AG09309 (cell line): ENCODE measurements around the gene PPIF.

Experiments used
- DNase-seq: peaks from one replicate; pipeline ENCODE4 v3.0.0-alpha.2; 2010; ENCODE audit warnings: low read depth
- H3K4me3 ChIP-seq: 2 replicates; pipeline ENCODE4 v1.5.1; 2011; ENCODE audit warnings: mild to moderate bottlenecking, low read depth, low read length, moderate library complexity; ENCODE audit not compliant: control insufficient read depth
- TF ChIP-seq, protein P1 (sequence below): IDR thresholded peaks from 2 replicates; pipeline ENCODE4 v1.5.1; 2011; ENCODE audit warnings: mild to moderate bottlenecking, low read depth, low read length, inconsistent platforms; ENCODE audit not compliant: insufficient read depth, control insufficient read depth; ENCODE audit errors: missing control alignments

Gene PPIF

DNA sequence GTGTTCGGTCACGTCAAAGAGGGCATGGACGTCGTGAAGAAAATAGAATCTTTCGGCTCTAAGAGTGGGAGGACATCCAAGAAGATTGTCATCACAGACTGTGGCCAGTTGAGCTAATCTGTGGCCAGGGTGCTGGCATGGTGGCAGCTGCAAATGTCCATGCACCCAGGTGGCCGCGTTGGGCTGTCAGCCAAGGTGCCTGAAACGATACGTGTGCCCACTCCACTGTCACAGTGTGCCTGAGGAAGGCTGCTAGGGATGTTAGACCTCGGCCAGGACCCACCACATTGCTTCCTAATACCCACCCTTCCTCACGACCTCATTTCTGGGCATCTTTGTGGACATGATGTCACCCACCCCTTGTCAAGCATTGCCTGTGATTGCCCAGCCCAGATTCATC, 6.5 kb downstream of the PPIF start:
- no peak overlapping the region for H3K4me3 ChIP-seq
- TF ChIP-seq, protein P1, sequence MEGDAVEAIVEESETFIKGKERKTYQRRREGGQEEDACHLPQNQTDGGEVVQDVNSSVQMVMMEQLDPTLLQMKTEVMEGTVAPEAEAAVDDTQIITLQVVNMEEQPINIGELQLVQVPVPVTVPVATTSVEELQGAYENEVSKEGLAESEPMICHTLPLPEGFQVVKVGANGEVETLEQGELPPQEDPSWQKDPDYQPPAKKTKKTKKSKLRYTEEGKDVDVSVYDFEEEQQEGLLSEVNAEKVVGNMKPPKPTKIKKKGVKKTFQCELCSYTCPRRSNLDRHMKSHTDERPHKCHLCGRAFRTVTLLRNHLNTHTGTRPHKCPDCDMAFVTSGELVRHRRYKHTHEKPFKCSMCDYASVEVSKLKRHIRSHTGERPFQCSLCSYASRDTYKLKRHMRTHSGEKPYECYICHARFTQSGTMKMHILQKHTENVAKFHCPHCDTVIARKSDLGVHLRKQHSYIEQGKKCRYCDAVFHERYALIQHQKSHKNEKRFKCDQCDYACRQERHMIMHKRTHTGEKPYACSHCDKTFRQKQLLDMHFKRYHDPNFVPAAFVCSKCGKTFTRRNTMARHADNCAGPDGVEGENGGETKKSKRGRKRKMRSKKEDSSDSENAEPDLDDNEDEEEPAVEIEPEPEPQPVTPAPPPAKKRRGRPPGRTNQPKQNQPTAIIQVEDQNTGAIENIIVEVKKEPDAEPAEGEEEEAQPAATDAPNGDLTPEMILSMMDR: no peak
- no peak for DNase-seq

GRCh38 chr10:79354141-79354540, 6.9 kb downstream of the PPIF start:
- DNase-seq: no peak
- H3K4me3 ChIP-seq: no peak overlapping the region
- TF ChIP-seq, protein P1: no peak

DNA sequence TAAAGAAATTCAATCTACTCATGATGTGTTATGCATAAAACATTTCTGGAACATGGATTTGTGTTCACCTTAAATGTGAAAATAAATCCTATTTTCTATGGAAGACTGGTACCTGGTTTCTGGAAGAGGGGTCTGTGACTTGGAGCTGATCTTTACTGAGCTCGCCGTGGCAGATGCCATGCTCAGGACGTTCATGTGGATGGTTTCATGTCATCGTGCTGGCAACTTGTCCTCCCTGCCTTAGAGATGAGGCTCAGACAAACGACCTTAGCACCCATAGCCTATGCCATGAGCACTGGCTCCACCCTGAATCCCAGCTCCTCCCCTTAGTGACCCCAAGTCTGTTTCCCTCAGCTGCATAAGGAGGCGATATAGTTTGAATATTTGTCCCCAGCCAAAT, 7.3 kb downstream of the PPIF start:
- H3K4me3 ChIP-seq: no peak overlapping the region
- no peak for DNase-seq
- TF ChIP-seq, protein P1: no peak

DNA sequence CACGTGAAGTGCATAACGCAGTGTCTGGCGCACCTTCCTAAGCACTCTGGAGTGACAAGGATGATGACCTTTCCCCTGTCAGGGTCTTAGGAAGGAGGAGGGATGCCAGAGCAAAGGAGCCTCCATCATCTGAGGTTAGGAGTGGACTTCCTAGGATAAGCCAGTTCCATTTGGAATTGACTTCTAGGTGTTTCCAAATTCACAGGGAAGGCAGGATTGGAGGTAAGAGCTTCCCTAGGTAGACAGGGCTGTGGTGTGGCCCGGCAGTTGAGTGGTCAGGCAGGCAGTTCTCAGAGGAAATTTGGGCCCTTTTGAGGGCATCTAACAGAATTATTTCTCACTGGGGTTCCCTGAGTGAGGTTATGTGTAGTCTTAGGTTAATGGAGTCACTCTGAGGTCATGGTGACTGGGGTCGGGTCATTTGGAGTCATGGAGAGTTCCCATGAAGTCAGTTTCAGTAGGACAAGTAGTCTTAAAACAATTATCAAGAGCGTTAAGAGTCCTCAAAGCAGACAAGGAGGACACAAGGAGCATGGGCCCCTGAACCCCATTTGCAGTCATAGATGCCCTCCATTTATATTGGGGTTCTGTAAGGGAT, 8.2 kb downstream of the PPIF start:
- TF ChIP-seq, protein P1: no peak
- no peak overlapping the region for H3K4me3 ChIP-seq
- no peak for DNase-seq

DNA sequence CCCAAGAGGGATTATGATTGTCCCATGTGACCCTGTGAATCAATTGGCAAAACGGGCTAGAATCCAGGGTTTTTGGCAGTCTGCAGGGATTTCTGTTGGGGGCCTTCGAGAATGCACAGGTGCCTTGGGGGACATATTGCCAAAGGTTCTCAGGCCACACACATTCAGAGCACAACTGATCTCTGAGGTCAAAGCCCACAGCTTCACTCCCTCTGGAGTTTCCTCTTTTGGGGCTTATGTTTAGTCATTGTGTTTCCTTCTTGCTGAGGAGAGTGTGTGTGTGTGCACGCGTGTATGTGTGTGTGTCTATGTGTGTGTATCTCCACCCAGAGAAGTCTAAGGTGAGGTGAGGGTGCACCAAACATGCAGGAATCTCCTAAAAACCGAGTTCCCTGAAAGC, 8.8 kb downstream of the PPIF start:
- TF ChIP-seq, protein P1: no peak
- DNase-seq: no peak
- H3K4me3 ChIP-seq: no peak overlapping the region

- DNase-seq: no peak
- TF ChIP-seq, protein P1: no peak
- H3K4me3 ChIP-seq: no peak overlapping the region
Measured at GRCh38 chr10:79357180-79357579, 9.9 kb downstream of the PPIF start.

DNA sequence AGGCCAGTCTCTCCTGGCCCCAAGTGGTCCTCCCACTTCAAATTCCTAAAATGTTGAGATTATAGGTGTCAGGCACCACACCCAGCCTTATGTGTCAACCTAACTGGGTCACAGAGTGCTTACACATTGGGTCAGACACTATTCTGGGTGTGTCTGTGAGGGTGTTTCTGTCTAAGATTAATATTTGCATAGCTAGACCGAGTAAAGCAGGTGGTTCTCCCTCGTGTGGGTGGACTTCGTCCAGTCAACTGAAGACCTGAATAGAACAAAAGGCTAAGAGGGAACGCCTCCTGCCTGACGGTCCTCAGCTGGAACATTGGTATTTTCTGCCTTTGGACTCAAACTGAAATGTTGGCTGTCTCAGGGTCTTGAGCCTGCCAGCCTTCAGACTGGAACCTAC, 11.5 kb downstream of the PPIF start:
- no peak for DNase-seq
- TF ChIP-seq, protein P1: no peak
- no peak overlapping the region for H3K4me3 ChIP-seq
